Left cardiac atrium (tissue), 4 donors: ENCODE results near the gene RMI2. TPM values are rescaled to one million over a fixed set of nuclear protein-coding genes. Genes with fewer than 3 reads are reported as not detected.
"Not testable (repeated sequence)": the region's sequence is repeated elsewhere in the genome, so short reads cannot be mapped to it uniquely, and the experiment has no call there.

Experiments used
- ATAC-seq, 2 donors: fragments of 200-7000 bp; cut with Tn5 transposase; one replicate each; pipeline ENCODE4 v1.9.1; 2020; ENCODE audit warnings: mild to moderate bottlenecking in 2 of 2, moderate library complexity in 2 of 2
- DNase-seq: peaks from one replicate; pipeline ENCODE4 v3.0.0-alpha.2; 2020
- intact Hi-C, 2 donors: fragments of 100-400 bp; cut with DNase I; formaldehyde crosslinking; loops; one replicate each; pipeline versions ENCODE4 v1.14.1 to v1.15.1; 2022 to 2023
- total RNA-seq, 2 donors: library from RNA; stranded (reverse); fragmentation: NEBNext Ultra II Directional; extraction: Animal tissue kit (Norgen Biotek cat#: 25700); gene quantifications; one replicate each; pipeline ENCODE4 v1.2.1, GENCODE V29; 2021
- donor health status: DM: no; HTN: yes; CAD: no.
- donor health status: DM: no; HTN: yes; CAD: no; lungs with severe emphysema.
- donor health status: DM: yes; HTN: yes; CAD: no.
- donor health status: Dilated cardiomyopathy.

Gene RMI2
- total RNA-seq, 2 donors from 2014 or later: 0.60 to 2.4 TPM

DNA sequence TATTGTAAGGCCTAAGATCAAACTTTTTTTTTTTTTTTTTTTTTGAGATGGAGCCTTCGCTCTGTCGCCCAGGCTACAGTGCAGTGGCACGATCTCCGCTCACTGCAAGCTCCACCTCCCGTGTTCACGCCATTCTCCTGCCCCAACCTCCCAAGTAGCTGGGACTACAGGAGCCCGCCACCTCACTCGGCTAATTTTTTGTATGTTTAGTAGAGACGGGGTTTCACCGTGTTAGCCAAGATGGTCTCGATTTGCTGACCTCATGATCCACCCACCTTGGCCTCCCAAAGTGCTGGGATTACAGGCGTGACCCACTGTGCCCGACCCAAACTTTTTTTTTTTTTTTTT, 25.6 kb downstream of the RMI2 start:
- DNase-seq: peak; percentile 12
- ATAC-seq, intact Hi-C loops: not testable (repeated sequence)

DNA sequence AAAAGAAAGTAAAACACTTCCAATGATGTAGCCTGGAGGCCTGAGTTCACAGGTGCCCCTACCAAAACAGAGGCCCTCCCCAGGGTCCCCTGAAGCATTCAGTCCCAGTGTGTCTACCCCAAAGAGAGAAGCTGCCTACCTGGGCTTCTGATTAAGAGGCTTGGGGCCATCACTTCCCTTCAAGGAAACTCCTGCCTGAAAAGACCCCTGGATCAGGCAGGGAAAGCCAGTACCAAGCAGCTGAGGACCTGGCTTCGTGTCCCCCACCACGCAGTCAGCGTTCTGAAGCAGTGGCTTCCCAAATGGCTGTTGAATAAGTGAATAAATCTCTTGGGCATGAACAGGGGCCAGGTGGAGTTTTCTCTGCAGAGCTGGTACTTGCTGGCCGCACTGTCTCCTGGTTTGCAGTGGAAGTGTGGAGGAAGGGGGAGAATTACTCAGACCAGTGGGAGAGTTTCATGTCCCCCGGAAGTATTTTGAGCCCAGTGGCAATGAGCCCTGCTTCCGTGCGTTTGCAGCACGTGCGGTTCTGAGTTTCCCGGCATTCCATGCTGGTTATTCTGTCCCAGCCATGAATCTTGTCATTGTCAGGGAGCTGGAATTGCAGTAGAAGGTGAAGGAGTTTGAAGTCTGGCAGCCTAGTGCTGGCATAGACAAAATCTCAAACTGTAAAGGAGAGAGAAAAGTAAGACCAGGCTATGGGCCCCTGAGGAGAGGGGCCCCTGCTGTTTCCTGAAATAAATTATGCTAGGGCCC, 27.0 kb downstream of the RMI2 start:
- DNase-seq (peak; percentile 7), ATAC-seq (no peak)
- intact Hi-C loops: no loop called here

DNA sequence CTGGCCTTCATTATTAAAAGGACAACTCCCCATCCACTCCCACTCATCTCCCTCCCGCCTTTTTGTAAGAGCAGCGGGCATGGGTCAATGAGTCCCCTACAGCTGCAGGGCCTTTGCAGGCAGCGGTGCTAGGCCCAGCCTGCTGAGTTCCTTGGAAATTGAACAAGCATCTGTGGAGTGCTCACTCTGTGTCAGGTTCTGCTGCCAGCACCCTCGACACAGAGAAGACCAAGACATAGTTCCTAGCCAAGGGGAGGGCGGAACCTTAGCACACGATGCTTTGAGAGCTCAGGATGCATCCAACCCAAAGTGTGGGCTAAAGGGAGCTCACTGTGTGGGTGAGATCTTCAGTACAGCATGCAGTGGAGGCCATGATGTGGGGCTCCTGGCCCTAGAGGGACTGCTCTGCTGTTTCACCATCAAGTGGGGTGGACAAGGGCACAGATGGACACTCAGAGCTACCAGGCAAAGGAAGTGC, 27.6 kb downstream of the RMI2 start:
- DNase-seq: peak; percentile 8
- ATAC-seq: no peak
- intact Hi-C loops: no loop called here

DNA sequence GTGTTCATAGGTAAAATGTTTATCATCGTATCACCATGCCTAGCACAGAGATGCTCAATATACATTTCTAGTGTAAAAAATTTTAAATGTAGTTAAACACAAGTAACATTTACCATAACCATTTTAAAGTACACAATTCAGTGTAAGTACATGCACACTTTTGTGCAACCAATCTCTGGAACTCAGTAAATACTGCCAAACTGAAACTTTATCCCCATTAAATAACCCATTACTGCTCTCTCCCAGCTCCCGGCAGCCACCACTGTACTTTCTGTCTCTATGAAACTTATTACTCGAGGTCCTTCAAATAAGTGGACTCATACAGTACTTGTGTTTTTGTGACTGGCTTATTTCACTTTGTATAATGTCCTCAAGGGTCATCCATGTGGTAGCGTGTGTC, 29.0 kb downstream of the RMI2 start:
- DNase-seq (no peak), ATAC-seq (no peak)
- intact Hi-C loops: no loop called here

DNA sequence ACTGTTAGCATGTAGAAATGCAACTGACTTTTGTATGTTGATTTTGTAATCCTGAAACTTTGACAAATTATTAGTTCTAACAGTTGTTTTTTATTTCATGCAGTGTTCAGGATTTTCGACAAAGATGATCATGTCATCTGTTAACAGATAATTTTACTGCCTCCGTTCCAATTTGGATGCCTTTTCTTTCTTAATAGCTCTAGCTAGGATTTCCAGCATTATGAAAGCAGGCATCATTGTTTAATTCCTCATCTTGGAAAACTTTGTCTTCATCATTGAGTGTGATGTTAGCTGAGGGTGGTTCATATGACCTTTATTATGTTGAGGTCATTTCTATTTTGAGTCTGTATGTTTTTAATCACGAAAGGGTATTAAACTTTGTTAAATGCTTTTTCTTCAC, 31.9 kb downstream of the RMI2 start:
- no peak for DNase-seq
- intact Hi-C loops: no loop called here
- ATAC-seq: no peak

DNA sequence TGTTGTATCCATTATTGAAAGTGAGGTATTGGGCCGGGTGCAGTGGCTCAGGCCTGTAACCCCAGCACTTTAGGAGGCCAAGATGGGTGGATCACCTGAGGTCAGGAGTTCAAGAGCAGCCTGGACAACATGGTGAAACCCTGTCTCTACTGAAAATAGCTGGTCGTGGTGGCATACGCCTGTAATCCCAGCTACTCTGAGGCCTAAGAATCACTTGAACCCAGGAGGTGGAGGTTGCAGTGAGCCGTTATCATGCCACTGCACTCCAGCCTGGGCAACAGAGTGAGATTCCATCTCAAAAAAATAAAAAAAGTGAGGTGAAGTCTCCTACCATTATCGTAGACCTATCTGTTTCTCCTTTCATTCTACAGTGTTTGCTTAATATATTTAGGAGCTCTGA, 33.7 kb downstream of the RMI2 start:
- DNase-seq: peak; percentile 2
- ATAC-seq, intact Hi-C loops: not testable (repeated sequence)

DNA sequence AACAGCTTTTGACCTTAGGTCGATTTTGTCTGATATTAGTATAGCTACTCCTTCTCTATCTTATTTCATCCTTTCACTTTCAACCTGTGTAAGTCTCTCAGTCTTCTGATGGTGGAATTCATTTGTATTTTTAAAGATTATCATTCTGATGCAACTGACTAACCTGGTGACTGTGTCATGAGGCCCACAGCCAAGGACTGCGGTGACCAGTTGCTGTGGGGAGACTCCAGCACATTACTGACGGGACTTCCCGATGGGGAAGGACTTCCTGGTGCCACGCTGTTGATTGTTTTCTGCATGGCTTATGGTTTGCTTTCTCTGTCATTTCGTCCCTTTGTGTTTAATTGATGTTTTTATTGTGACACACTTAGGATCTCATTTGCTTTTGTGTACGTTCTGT, 34.2 kb downstream of the RMI2 start:
- DNase-seq (peak; percentile 11), ATAC-seq (peak in 1 of 2 donors; percentile 47)
- intact Hi-C loops: no loop called here

DNA sequence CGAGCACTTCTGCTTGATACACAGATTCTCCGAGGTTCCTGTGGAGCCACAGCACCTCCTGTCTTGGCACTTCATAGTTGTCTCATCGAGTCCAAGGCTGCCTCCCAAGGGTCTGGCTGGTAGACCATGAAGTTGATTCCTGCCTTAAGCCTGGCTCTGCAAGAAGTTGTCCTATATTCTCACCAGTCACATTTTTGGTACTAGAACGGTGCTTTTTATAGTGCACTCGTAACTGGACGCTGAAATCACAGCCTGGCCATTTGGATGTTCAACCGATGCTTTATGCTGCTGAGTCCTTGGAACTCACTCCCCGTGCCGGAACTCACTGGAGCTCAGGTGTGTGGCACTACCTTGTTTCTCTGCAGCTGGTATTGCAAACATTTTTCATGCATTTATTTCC, 35.6 kb downstream of the RMI2 start:
- peak; percentile 6 for DNase-seq
- ATAC-seq: no peak
- intact Hi-C loops: no loop called here

DNA sequence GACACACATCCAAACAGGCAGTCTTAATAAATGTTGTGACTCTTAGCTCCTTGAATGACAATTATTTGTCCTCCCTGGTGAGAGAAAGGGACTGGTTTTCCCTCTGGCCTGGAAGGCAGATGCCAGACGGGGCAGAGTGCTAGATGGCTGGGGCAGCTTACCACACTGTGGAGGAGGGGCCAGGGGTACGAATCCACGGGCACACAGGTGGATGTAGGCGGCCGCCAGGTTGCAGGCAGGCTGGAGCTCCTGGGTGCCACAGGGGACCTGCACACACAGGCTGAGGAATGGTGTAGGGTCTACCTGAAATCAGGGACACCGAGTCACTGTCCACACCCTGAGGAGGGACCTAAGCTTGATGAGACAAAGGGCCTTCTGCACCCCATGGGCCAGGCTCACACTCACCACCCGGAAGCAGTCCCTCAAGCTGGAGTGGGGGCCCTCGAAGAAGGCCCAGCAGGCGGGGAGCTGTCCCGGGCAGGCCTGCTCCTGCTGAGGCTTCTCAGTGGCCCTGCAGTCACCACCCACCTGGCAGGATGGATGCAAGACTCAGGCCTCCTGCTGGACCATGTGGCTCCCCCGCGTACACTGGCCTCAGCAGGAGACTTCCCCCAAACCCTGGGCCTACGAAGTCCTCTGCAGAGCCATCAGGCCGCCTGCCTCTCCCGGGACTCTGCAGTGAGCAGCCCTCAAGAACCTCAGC, 38.4 kb downstream of the RMI2 start:
- DNase-seq (peak; percentile 8), ATAC-seq (no peak)

DNA sequence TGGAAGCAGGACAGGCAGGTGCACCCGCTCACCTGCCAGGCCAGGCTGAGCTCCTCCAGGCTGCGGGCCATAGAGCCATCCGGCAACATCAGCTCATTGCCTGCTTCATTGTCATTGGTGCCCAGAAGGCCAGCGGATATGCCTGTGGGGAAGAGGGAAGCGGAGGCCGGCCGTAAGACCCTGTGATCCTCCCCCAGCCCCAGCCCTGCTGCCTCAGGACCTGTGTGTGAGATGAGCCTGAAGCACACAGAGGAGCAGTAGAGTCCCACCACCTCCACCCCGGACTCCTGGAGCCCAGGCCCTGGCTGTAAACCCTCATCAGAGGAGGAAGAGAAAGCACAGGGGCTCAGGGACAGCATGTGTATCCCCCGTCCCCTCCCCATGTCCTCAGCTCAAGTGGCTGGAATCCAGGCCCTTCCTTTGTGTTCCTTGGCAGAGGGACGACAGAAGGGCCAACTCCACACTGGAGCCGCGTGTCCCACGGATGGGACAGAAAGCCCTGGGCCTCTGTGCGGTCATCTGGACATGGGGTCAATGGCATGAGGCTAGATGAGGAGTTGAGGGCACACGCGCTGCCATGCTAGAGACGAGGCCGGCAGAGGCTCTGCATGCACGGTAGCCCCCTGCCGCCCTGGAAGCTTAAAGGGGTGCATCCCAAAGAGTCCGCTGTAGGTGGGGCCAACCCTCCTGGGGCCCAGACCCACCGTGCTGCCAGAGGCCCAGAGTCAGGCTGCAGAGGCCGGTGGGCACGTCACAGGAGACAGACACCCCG, 39.1 kb downstream of the RMI2 start:
- DNase-seq: peak; percentile 12
- no peak for ATAC-seq
- intact Hi-C loops: no loop called here

More for the DNA sequence above, 38.4 kb downstream of the RMI2 start:
- intact Hi-C loops: no loop called here

DNA sequence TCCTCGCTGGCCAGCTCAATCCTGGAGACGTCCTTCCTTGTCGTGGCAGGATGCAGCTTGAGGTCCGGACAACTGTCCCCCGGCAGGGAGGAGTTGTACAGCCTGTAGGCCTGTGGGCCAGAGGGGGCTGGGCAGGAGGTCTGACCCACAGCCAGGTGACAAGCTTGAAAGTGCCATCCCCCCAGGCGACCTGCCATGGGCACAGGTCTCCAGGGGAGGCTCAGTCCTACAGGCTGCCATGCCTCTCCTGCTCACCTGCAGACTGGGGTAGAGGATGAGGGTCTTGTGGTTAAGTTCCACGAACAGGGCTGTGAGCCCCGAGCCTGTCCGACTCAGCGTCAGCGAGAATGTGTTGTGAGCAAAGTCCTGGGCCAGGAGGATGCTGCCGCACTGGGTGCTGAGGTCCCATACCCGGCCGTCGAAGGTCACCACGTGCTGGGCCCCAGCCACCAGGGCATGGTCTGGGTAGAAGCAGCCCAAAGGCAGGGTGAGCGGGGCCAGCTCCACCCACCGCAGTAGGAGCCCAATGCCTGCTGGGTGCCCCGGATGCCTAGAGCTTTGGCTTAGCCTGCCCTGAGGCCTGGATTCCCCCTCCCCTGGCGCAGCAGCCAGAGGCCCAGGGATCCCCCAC, 39.8 kb downstream of the RMI2 start:
- ATAC-seq (no peak), DNase-seq (peak; percentile 17)
- intact Hi-C loops: no loop called here

DNA sequence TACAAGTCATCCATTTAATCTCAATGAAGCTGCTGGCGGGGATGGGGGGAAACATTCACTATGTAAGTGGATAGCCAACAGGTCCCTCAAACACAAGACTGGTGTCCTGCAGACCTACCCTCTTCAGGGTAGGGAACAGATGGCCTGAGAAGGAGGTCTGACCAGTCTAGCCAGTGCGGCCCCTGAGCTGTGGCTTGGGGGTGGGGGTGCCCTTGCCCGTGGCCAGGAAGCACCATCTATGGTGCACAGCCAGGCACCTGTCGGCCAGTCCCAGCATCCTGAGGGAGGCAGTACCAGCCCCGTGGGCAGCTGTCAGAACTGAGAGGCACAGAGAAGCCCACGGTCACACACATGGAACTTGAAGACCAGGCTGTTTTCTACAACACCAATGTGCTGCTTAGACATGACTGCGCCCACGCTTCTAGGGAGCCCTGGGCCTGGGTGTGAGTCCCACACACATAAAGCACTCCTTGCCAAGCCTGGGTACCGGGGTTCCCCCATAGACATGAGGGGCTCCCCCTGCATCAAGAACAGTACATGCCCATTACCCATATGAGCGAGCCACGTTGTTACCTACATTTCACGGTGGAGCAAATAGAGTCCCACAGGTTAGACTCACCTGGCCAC, 40.9 kb downstream of the RMI2 start:
- DNase-seq (peak; percentile 20), ATAC-seq (no peak)
- intact Hi-C loops: no loop called here

DNA sequence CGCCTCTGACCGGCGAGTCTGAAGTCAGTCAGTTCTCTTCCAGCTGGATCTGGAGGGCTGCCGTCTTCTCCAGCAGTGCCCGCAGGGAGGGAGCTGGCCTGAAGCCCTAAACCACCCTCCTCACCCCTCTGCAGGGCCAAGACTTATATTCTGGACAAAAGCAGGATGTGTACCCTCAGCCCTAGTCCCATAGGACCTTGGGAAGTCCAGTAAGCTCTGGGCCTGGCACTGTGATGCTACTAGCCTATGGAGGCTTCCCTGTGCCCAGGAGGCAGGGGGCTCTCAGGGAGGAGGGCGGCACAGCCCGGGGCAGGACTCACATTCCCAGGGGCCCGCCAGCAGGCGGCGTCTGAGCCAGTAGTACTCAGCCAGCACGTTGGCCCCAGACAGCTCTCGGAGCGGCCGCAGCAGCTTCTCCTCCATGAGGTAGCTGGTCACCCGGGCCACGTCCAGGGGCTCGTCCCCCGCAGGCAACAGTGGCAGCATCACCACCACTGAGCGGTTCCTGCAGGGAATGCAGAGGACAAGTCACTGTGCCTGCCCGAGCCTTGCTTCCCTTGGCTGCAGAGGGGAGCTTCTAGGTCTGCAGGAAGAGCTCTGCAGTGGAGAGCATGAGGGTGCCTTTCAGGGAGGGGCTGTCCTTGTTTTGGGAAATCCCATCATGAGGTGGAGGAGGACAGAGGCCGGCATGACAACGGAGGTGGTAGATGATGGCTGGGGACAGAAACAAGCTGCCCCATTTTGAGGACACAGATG, 41.7 kb downstream of the RMI2 start:
- DNase-seq (peak; percentile 56), ATAC-seq (peak; percentile 75 to 76)

DNA sequence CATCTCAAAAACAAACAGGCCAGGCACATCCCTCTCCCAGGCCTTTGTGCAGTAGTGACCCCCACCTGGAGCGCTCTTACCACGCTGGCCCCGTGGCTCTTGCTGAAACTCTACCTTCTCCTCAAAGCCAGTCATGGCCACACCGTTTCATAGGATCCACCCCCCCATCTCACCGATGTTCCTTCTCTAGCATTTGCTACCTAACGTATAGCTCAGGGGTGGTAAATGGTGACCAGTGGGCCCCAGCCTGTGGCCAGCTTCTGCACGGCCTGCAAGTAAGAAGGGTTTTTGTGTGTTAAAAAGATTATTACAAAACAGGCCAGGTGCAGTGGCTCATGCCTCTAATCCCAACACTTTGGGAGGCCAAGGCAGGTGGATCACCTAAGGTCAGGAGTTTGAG, 43.8 kb downstream of the RMI2 start:
- ATAC-seq (no peak), DNase-seq (no peak)

More for the DNA sequence above, 41.7 kb downstream of the RMI2 start:
- intact Hi-C loops: no loop called here

DNA sequence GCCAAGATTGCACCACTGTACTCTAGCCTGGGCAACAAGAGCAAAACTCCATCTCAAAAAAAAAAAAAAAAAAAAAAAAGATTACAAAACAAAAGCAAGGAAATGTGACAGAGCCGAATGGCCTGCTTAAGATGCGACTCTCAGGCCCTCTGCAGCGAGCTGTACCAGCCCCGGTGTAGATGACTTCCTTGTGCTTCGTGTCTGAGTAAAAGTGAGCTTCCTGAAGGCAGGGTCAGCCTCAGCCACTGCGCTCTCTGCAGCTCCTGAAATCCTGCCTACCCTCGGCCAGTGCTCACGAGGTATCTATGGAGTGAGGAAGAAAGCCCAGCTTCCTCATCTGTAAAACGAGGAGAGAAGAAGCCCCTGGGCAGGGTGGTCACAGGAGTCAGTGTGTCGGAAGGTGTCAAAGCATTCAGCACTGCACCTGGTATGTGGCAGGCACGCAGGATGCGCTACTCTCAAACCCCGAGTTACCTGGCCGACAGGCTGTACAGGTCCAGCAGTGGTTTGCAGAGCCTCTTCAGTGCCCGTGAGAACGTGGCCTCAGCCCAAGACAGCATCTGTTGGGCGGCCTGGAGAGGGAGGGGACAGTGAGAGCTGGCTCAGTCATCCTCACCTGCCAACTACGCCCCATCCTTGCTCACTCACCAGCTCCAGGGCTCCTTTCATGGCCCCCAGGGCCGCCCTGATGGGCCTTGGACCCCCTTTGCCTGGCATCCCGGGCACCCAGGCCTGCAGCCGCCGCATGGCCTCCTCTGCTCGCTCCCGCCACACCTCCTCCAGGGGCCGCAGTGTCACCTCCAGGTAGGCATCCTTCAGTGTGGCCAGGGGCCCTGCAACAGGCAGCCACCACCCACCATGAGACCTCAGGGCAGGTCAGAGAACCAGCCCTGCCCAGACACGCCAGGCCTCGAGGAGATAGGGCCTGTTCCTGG, 44.6 kb downstream of the RMI2 start:
- intact Hi-C loops: loop anchor here (10.0 kb wide), 2 partner anchors 425 to 485 kb away; no protein-coding TSS in a partner anchor
- DNase-seq (no peak), ATAC-seq (no peak)

More for the DNA sequence above, 43.8 kb downstream of the RMI2 start:
- intact Hi-C loops: no loop called here

DNA sequence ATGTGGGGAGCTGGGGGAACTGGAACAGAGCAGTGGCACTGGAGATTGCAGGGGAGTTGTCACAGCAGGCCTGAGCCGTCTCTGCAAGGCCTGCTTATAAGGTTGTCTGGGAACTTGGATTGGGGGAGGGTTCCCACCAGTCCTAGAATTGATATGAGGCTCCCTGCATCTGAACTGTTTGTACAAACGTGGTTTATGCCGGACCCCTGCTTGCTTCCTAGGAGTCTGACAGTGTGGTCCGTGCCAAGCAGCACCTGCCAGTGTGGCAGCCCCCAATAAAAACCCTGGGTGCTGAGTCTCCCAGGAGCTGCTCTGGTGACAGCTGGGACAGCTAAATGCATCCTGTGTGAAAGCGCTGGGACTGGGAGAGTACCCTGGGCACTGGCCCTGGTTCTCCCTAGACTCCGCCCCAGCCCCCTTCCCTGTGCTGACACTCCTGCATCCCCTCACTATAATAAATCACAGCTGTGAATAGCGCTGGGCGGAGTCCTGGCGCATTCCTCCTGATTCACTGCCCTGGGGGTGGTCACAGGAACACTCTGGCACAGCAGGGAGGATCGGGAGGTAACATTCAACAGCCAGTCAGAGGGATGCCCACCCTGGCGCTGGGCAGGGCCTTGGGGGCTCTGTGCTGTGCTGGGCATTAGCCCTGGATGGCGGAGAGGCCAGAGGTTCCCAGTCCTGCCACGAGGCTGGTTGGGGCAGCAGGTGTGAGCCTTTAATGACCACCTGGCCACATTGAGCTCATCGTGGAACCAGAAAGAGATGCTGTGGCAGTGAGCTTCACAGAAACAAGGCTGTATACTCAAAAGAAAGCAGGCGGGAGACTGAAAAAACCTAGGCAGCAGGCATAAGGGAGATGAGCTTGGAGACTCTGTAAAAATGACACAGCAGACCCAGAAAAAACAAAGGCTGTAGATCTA, 45.6 kb downstream of the RMI2 start:
- intact Hi-C loops: loop anchor here (10.0 kb wide), 2 partner anchors 424 to 484 kb away; no protein-coding TSS in a partner anchor

More for the DNA sequence above, 45.6 kb downstream of the RMI2 start:
- ATAC-seq (no peak), DNase-seq (peak; percentile 3)
